ENCODE data around the gene CCDC85B. TPM values are rescaled to one million over a fixed set of nuclear protein-coding genes. Genes with fewer than 3 reads are reported as not detected.

The CCDC85B gene
- total RNA-seq, 4 donors from 2014 or later = 7.9 to 140 (median 23.1) TPM

- 90 to 92% methylated on average over 5 to 14 of the region's 14 CpGs for WGBS, 2 donors (ENCODE audit: low coverage in 1 of 2)
- DNase-seq = no peak
- intact Hi-C loops (cut with DNase I; ENCODE audit: low total_unique reads) = no loop called here
- Histone ChIP-seq H3K4me1 (peaks cover 29 to 55% (median 43%) of the 10 kb centered on the region in 4 donors), H3K27me3 (peaks cover 21% of the 10 kb centered on the region), H3K27ac (no peak overlapping the region), H3K36me3 (no peaks in the 10 kb centered on the region), H3K4me3 (no peak overlapping the region), H3K9me3 (no peaks in the 10 kb centered on the region)
- no peak for TF ChIP-seq EP300 (IDR thresholded peaks at IDR 0.05; ENCODE audit: low read depth)
- TF ChIP-seq POLR2A (IDR thresholded peaks at IDR 0.05) = no peak
- TF ChIP-seq, protein P1, sequence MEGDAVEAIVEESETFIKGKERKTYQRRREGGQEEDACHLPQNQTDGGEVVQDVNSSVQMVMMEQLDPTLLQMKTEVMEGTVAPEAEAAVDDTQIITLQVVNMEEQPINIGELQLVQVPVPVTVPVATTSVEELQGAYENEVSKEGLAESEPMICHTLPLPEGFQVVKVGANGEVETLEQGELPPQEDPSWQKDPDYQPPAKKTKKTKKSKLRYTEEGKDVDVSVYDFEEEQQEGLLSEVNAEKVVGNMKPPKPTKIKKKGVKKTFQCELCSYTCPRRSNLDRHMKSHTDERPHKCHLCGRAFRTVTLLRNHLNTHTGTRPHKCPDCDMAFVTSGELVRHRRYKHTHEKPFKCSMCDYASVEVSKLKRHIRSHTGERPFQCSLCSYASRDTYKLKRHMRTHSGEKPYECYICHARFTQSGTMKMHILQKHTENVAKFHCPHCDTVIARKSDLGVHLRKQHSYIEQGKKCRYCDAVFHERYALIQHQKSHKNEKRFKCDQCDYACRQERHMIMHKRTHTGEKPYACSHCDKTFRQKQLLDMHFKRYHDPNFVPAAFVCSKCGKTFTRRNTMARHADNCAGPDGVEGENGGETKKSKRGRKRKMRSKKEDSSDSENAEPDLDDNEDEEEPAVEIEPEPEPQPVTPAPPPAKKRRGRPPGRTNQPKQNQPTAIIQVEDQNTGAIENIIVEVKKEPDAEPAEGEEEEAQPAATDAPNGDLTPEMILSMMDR (IDR thresholded peaks at IDR 0.05) = no peak
- TF ChIP-seq POLR2AphosphoS5 (IDR thresholded peaks at IDR 0.05) = no peak
- in situ Hi-C loops (cut with MboI; ENCODE audit: low pct_ligation_motif_present in 1 of 4, low pct_unique_long_range_greater_than_20kb in 1 of 4, low sequenced_read_pairs in 3 of 4) = loop anchor here in 2 of 4 donors (25.0 kb wide), 1 partner anchor 91 kb away; no protein-coding TSS in a partner anchor
Measured at GRCh38 chr11:65896034-65896999, 5.8 kb downstream of the CCDC85B start.

- WGBS, 2 donors (ENCODE audit: low coverage in 1 of 2) = 88 to 96% methylated on average over 3 to 4 of the region's 4 CpGs
- Histone ChIP-seq H3K4me1 (peaks cover 24 to 48% (median 36%) of the 10 kb centered on the region in 4 donors), H3K27me3 (peaks cover 21% of the 10 kb centered on the region), H3K36me3 (no peaks in the 10 kb centered on the region), H3K9me3 (no peaks in the 10 kb centered on the region), H3K4me3 (no peak overlapping the region), H3K27ac (no peak overlapping the region)
- in situ Hi-C loops (cut with MboI; ENCODE audit: low pct_ligation_motif_present in 1 of 4, low pct_unique_long_range_greater_than_20kb in 1 of 4, low sequenced_read_pairs in 3 of 4) = loop anchor here in 2 of 4 donors (25.0 kb wide), 1 partner anchor 90 kb away; no protein-coding TSS in a partner anchor
- DNase-seq = no peak
- TF ChIP-seq POLR2A (IDR thresholded peaks at IDR 0.05) = no peak
- TF ChIP-seq, protein P1 (IDR thresholded peaks at IDR 0.05) = no peak
- no peak for TF ChIP-seq POLR2AphosphoS5 (IDR thresholded peaks at IDR 0.05)
- no peak for TF ChIP-seq EP300 (IDR thresholded peaks at IDR 0.05; ENCODE audit: low read depth)
- intact Hi-C loops (cut with DNase I; ENCODE audit: low total_unique reads) = no loop called here
Measured at GRCh38 chr11:65897020-65897471, 6.6 kb downstream of the CCDC85B start.

DNA sequence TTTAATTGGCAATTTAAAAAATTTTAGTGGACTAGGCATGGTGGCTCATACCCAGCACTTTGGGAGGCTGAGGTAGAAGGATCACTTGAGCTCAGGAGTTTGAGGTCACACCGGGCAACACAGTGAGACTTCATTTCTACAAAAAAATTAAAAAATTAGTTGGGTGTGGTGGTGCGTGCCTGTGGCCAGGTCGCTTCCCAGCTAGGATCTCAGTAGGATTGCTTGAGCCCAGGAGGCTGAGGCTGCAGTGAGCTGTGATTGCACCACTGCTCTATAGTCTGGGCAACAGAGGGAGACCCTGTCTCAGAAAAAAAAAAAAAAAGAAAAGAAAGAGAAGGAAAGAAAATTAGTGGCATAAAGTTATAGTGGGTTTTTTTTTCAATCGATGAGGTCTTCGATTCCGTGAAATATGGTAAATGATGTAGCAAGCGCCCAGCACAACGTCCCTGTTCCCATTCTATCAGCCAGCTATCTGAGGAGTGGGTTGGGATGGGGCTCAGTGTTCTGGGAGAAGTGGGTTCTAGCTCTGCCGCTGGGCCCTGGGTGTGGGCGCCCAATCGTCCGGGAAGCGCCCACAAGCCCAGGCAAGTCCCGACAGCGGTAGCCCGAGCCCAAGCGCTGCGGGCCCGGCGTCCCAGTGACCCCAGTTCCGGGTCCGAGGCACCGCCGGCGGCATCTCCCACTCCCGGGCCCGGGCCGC lies 8.3 kb downstream of the CCDC85B start:
- 36 to 80% methylated on average over 8 to 20 of the region's 28 CpGs for whole genome bisulfite sequencing, 2 donors (ENCODE audit: low coverage in 1 of 2)
- TF ChIP-seq POLR2A (IDR thresholded peaks at IDR 0.05) = no peak
- TF ChIP-seq, protein P1 (IDR thresholded peaks at IDR 0.05) = no peak
- TF ChIP-seq EP300 (IDR thresholded peaks at IDR 0.05; ENCODE audit: low read depth) = no peak
- TF ChIP-seq POLR2AphosphoS5 (IDR thresholded peaks at IDR 0.05) = no peak
- intact Hi-C loops (cut with DNase I; ENCODE audit: low total_unique reads) = no loop called here
- DNase-seq = no peak
- in situ Hi-C loops (cut with MboI; ENCODE audit: low pct_ligation_motif_present in 1 of 4, low pct_unique_long_range_greater_than_20kb in 1 of 4, low sequenced_read_pairs in 3 of 4) = loop anchor here in 2 of 4 donors (25.0 kb wide), 1 partner anchor 88 kb away; no protein-coding TSS in a partner anchor
- peak overlapping the region in 2 of 4 donors; percentile 70 to 78 for H3K27ac ChIP-seq
- no peaks in the 10 kb centered on the region for H3K36me3 ChIP-seq
- H3K27me3 ChIP-seq = peaks cover 21% of the 10 kb centered on the region
- H3K9me3 ChIP-seq = no peaks in the 10 kb centered on the region
- H3K4me1 ChIP-seq = peaks cover 6 to 30% (median 20%) of the 10 kb centered on the region in 4 donors
- H3K4me3 ChIP-seq = peak overlapping the region in 3 of 4 donors; percentile 44 to 61 (median 60)
